LNCAP (cell line): ENCODE data around the gene TAF3.

Experiments used
- TF ChIP-seq, protein P1 (sequence below): fragments of 450-650 bp; IDR thresholded peaks from 2 replicates; pipeline ENCODE4 v1.5.1; 2017; ENCODE audit warnings: mild to moderate bottlenecking

TAF3 gene

GRCh38 chr10:8037941-8038894 is 219.9 kb downstream of the TAF3 start:
- TF ChIP-seq, protein P1, sequence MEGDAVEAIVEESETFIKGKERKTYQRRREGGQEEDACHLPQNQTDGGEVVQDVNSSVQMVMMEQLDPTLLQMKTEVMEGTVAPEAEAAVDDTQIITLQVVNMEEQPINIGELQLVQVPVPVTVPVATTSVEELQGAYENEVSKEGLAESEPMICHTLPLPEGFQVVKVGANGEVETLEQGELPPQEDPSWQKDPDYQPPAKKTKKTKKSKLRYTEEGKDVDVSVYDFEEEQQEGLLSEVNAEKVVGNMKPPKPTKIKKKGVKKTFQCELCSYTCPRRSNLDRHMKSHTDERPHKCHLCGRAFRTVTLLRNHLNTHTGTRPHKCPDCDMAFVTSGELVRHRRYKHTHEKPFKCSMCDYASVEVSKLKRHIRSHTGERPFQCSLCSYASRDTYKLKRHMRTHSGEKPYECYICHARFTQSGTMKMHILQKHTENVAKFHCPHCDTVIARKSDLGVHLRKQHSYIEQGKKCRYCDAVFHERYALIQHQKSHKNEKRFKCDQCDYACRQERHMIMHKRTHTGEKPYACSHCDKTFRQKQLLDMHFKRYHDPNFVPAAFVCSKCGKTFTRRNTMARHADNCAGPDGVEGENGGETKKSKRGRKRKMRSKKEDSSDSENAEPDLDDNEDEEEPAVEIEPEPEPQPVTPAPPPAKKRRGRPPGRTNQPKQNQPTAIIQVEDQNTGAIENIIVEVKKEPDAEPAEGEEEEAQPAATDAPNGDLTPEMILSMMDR, result no peak

DNA sequence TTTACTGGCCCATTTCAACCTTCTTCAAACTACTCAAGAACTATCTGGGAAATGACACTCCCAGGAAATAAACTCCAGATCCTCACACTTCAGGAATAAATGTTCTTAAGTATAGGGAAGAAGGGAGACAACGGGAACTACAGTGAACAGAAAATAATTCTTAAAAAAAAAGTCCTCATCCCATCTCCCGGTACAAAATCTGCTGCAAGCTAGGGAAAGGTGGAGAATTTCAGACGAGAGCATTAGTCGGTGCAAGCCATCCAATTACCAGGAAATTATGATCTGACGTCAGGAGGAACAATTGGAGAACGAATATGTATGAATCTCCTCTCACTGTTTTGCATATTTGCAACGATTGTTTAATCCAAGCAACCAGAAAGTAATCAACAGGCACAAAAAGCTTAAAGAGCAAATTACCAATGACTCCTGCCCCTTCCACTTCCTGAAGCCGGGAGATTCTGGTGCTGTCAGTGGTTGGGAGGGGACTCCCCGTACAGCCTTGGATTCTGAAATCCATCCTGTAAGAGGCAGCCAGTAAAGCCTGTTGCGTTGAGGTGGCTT is 221.1 kb downstream of the TAF3 start:
- TF ChIP-seq, protein P1, result no peak

DNA sequence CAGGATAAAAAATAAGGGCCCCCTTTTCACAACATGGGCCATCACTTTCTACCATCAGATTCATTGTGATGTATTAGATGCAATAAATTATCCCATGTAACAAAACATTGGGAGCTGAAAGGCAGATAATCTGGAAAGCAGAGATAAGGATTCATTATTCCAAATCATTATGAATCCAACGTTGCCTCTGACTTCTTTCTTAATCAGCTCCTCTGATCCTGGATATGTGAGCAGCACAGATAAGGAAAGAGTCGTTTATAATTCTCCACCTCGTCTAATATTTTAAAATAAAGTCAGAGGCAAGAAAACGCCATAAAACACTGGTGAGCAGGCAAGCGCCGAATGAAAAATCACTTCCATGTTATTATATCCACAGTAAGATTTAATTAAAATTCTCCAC is 222.3 kb downstream of the TAF3 start:
- TF ChIP-seq, protein P1, result no peak

- TF ChIP-seq, protein P1, result no peak
These were observed 223.1 kb downstream of the TAF3 start for GRCh38 chr10:8041284-8041991.

GRCh38 chr10:8041992-8042720 is 223.9 kb downstream of the TAF3 start:
- TF ChIP-seq, protein P1, result no peak

DNA sequence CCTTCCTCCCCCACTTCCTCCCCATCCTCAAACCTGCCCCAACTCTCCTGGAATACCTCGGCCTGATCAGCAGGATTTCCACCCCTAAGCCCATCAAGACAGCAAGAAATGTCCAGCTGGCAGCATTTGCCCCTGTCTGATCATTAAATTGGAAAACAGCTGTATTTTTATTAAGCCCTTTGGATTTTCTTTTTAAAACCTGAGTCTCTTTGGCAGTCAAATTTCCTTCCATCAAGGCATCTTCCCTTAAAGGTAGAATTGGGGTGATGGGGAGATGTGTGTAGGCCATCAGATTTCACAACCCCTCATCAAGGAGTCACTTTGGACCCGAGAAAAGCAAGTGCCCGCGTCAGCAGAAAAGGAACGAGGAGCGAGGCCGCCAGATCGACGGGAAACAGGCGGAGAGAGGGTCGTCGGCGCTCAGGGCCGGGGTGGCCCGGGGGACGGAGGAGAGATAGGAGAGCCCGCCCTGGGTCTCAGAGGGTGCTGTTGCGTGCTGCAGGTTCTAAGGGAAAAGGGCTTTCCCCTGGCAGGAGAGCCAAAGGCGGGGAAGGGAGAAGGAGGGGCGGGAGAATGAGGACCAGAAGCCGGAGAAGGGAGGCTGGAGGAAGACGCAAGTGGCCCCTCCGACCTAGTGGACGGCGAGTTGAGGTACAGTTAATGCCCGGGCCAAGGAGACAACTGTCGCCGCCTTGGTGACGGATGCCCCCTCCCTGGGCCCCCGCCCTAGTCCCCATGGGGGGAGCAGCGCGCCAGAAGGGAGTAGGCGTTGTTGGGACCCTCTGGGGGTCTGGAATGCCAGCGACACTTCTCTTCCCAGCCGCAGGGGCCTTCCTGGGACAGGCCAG is 224.6 kb downstream of the TAF3 start:
- TF ChIP-seq, protein P1, result no peak
